Measurements from ENCODE around the gene PRKD3. TPM values are rescaled to one million over a fixed set of nuclear protein-coding genes. Genes with fewer than 3 reads are reported as not detected.

PRKD3 gene
- total and polyA plus RNA-seq, 10 of the 15 experiments (the other 5 are each of a cell fraction or from before 2014, with no cell fraction given): 3.3 to 14.9 (median 7.9) TPM

- TF ChIP-seq, protein P1, sequence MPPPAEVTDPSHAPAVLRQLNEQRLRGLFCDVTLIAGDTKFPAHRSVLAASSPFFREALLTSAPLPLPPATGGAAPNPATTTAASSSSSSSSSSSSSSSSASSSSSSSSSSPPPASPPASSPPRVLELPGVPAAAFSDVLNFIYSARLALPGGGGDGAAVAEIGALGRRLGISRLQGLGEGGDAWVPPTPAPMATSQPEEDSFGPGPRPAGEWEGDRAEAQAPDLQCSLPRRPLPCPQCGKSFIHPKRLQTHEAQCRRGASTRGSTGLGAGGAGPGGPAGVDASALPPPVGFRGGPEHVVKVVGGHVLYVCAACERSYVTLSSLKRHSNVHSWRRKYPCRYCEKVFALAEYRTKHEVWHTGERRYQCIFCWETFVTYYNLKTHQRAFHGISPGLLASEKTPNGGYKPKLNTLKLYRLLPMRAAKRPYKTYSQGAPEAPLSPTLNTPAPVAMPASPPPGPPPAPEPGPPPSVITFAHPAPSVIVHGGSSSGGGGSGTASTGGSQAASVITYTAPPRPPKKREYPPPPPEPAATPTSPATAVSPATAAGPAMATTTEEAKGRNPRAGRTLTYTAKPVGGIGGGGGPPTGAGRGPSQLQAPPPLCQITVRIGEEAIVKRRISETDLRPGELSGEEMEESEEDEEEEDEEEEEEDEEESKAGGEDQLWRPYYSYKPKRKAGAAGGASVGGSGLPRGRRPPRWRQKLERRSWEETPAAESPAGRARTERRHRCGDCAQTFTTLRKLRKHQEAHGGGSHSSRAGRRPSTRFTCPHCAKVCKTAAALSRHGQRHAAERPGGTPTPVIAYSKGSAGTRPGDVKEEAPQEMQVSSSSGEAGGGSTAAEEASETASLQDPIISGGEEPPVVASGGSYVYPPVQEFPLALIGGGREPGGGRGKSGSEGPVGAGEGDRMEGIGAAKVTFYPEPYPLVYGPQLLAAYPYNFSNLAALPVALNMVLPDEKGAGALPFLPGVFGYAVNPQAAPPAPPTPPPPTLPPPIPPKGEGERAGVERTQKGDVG (CRISPR knock-in tag; IDR thresholded peaks at IDR 0.05): no peak
- no peak for TF ChIP-seq POLR2A (IDR thresholded peaks at IDR 0.05; ENCODE audit: low read depth, low read length)
- TF ChIP-seq IKZF1 (conservative IDR thresholded peaks at IDR 0.05): no peak
- TF ChIP-seq, protein P2, sequence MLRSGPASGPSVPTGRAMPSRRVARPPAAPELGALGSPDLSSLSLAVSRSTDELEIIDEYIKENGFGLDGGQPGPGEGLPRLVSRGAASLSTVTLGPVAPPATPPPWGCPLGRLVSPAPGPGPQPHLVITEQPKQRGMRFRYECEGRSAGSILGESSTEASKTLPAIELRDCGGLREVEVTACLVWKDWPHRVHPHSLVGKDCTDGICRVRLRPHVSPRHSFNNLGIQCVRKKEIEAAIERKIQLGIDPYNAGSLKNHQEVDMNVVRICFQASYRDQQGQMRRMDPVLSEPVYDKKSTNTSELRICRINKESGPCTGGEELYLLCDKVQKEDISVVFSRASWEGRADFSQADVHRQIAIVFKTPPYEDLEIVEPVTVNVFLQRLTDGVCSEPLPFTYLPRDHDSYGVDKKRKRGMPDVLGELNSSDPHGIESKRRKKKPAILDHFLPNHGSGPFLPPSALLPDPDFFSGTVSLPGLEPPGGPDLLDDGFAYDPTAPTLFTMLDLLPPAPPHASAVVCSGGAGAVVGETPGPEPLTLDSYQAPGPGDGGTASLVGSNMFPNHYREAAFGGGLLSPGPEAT (IDR thresholded peaks at IDR 0.05; ENCODE audit: low read depth): no peak
- TF ChIP-seq STAT1 (conservative IDR thresholded peaks at IDR 0.05): no peak
Measured at GRCh38 chr2:37357069-37357468, 32.4 kb upstream of the PRKD3 start (continued).

DNA sequence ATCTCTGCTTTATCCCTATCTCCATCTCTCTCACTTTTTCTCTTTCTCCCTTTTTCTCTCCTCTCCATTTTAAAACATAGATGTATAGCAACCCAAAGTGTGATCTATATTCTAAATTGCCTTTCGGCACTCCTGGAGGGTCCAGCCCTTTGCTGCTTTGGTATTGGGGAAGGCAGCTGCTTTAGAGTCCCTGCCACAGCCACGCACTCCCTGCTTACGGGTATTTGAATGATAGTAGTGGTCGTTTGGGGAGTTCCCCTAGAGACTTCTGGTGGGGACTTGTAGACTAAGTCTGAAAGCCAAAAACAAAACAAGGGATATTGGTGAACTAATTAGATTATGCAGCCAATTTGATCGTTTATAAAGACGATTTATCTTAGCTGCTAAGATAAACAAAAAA lies 31.7 kb upstream of the PRKD3 start:
- FAIRE-seq (no peak), DNase-seq (ENCODE audit: low read depth, low spot score) (no peak), ATAC-seq (no peak)
- Histone ChIP-seq H3K36me3 (ENCODE audit: control insufficient read depth in 2 of 2, insufficient read depth in 2 of 2, low read length in 1 of 2) (no peaks in the 10 kb centered on the region), H3K9ac (ENCODE audit: control insufficient read depth, insufficient read depth, low read length) (no peak overlapping the region), H3K27ac (ENCODE audit: control insufficient read depth, insufficient read depth) (no peak overlapping the region), H3K79me2 (ENCODE audit: control insufficient read depth, insufficient read depth, low read length) (no peaks in the 10 kb centered on the region), H3K4me2 (ENCODE audit: control insufficient read depth, insufficient read depth) (no peak overlapping the region), H4K20me1 (ENCODE audit: control insufficient read depth, insufficient read depth) (no peaks in the 10 kb centered on the region), H3K9me3 (replicated peaks; ENCODE audit: control insufficient read depth, insufficient read depth, low read length) (no peaks in the 10 kb centered on the region), H3K27me3 (replicated peaks in 1 of 2; ENCODE audit: control insufficient read depth in 2 of 2, insufficient read depth in 2 of 2, low read length in 1 of 2) (no peaks in the 10 kb centered on the region), H3K4me1 (ENCODE audit: control insufficient read depth, insufficient read depth, low read length) (peaks cover 4% of the 10 kb centered on the region; the same call in 1 of the 2 replicates), H2AFZ (ENCODE audit: control insufficient read depth, low read depth, low read length) (no peak overlapping the region), H3K4me3 (no peak overlapping the region)
- intact Hi-C loops (cut with micrococcal nuclease; ENCODE audit: unreplicated experiment): no loop called here
- ChIA-PET SMC1A (ENCODE audit: uncharacterized antibody, unreplicated experiment) (interaction anchor here (0.7 kb wide), 1 partner anchor 23 kb away, joined by 3 read pairs; no protein-coding TSS in a partner anchor), RAD21 (ENCODE audit: unreplicated experiment) (no interaction called here), CTCF (no interaction called here), POLR2A (no interaction called here)
- TF ChIP-seq, protein P3, sequence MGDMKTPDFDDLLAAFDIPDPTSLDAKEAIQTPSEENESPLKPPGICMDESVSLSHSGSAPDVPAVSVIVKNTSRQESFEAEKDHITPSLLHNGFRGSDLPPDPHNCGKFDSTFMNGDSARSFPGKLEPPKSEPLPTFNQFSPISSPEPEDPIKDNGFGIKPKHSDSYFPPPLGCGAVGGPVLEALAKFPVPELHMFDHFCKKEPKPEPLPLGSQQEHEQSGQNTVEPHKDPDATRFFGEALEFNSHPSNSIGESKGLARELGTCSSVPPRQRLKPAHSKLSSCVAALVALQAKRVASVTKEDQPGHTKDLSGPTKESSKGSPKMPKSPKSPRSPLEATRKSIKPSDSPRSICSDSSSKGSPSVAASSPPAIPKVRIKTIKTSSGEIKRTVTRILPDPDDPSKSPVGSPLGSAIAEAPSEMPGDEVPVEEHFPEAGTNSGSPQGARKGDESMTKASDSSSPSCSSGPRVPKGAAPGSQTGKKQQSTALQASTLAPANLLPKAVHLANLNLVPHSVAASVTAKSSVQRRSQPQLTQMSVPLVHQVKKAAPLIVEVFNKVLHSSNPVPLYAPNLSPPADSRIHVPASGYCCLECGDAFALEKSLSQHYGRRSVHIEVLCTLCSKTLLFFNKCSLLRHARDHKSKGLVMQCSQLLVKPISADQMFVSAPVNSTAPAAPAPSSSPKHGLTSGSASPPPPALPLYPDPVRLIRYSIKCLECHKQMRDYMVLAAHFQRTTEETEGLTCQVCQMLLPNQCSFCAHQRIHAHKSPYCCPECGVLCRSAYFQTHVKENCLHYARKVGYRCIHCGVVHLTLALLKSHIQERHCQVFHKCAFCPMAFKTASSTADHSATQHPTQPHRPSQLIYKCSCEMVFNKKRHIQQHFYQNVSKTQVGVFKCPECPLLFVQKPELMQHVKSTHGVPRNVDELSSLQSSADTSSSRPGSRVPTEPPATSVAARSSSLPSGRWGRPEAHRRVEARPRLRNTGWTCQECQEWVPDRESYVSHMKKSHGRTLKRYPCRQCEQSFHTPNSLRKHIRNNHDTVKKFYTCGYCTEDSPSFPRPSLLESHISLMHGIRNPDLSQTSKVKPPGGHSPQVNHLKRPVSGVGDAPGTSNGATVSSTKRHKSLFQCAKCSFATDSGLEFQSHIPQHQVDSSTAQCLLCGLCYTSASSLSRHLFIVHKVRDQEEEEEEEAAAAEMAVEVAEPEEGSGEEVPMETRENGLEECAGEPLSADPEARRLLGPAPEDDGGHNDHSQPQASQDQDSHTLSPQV (IDR thresholded peaks at IDR 0.05): no peak
- 35% methylated on average over 6 of the region's 6 CpGs for WGBS (ENCODE audit: insufficient coverage, insufficient replicate concordance, low lambda C conversion rate, missing lambda C conversion rate)
- BruUV-seq (replicated peaks): no TSS peak
- in situ Hi-C loops (cut with MboI): no loop called here
